CD4-positive, alpha-beta T cell treated with Interleukin-6 at 100 ng/mL for 8 hours (primary cell): ENCODE data around the gene BSN.

Source experiments
- DNase-seq: peaks from one replicate; pipeline ENCODE4 v3.0.0-alpha.2; 2020; ENCODE audit warnings: mixed read lengths, low spot score

The BSN gene

GRCh38 chr3:49629866-49630265, 75.6 kb downstream of the BSN start:
- DNase-seq: no peak

GRCh38 chr3:49630784-49631183, 76.5 kb downstream of the BSN start:
- DNase-seq: no peak

DNA sequence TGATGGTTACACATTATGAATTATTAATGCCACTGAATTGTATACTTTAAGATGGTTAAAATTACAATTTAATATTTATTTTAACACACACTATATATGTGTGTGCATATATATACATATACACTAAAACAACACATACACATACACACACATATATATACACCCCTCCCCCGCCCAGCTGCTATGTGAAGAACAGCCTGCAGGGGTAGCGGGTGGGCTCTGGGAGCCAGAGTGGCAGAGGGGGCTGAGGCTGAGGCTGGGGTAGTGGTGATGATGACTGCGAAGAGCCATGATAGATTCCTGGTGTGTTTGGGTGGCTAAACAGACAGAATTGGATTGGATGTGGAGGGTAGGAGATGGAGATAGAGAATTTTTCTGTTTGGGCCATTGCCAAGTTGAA, 80.5 kb downstream of the BSN start:
- DNase-seq: no peak

DNA sequence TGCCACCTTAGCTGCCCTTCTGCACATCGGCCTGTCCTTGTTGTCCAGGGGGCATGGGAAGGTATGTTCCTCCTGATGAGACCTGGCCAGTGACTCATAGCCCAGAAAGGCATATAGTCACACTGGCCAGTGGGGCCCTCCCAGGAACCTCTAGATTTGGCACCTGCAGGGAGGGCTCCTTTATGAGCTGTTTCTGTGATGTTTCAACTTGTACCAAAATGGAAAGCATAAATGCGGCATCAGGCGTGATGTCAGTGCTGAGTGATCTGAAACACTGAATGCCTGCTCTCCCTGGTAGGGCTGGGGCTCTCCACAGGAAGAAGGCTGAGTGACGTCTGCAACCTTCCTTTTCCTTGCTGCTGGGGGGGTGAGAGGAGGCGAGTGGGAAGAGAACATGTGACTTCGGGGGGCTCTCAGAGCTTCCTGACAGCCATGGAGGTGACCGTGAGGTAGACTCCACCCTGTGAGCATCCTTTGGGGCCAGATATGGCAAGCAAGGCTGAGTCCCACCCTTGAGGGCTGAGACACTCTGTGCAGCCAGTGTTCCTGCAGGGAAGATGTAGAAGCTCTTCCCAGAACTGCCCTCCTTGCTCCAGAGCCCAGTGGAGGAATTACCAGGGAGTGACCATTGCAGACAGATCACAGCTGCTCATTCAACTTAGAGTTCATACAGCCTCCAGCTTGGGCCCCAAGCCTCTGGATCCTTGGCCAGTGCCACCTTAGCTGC, 82.8 kb downstream of the BSN start:
- no peak for DNase-seq

- DNase-seq: no peak
These were observed 84.2 kb downstream of the BSN start for GRCh38 chr3:49638445-49638844.

GRCh38 chr3:49639551-49639950, 85.3 kb downstream of the BSN start:
- DNase-seq: no peak

- no peak for DNase-seq
These were observed 87.0 kb downstream of the BSN start for GRCh38 chr3:49641292-49641691.

DNA sequence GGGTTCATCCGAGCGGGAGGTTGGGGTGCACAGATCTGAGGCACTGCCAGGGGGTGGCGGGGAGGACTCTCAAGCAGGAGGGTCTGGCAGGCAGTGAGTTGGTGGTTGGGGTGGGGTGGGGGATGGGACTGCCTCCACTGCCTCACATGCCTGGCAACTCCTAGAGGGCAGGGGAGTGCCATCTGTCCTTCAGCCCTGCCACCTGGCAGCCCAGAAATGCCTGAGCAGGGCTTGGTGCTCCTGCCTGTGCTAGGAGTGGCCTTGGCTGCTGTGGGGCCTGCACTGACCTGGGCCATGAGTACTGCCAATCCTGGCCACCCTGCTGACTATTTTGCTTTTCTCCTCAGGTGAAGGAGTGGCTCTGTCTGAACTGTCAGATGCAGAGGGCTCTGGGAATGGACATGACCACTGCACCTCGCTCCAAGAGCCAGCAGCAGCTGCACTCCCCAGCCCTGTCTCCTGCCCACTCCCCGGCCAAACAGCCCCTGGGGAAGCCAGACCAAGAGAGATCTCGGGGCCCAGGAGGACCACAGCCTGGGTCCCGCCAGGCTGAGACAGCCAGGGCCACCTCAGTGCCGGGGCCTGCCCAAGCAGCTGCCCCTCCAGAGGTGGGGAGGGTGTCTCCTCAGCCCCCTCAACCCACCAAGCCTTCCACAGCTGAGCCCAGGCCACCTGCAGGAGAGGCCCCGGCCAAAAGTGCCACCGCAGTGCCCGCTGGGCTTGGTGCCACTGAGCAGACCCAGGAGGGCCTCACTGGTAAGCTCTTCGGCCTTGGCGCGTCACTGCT, 87.8 kb downstream of the BSN start:
- no peak for DNase-seq

- no peak for DNase-seq
These were observed 88.5 kb downstream of the BSN start for GRCh38 chr3:49642708-49643145.

DNA sequence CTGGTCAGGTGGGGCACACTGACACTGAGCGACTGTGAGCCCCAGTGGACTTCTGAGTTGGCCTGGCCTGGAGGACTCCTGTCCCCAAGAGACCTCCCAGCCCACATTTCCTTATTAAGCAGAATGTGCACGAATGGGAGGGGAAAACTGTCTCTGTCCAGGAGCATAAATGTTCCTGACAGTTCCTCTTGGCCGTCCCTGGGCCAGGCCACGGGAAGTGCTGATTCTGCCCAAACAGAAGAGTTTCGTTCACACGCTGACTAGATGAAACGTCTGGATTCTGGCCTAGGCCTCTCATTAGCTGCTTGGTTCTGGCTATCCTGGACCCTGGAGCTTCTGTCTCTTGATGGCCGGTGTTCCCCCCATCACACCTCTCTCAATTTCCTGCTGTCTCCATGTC, 90.4 kb downstream of the BSN start:
- no peak for DNase-seq

DNA sequence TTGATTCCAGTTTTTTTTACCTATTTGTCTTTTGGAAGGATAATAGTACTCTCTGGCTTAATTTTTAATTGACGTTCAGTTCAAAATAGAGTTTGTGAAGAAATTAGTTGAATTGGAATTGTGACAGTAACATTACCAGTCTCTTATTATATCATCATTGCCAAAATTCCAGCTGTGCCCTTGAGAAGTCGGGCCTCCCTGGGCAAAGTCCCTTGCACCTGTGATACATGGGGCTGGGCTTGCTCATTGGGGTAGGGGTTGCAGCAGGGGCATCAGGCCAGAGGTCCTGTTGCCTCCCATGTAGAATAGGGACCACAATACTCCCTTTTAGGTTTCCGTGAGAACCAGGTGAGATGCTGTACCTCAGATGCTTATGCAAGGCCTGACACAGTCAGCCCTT, 92.0 kb downstream of the BSN start:
- no peak for DNase-seq

DNA sequence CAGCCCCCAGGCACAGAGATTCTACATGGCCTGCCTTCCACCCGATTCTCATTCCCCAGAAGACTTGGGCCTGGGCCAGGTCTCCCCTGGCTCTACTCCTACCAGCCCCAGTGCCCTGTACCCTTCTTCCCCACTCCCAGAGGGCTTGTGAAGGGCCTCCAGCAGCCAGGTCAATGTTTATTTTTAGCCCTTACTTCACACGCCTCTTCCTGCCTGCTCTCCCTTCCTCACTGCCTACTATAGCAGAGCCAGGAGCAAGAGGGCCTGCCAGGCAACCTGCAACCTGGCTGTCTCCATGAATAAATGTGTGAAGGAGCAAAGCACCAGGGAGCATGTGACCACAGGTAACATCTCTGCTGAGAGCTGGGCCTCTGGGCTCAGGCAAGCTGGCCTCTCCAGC, 93.5 kb downstream of the BSN start:
- DNase-seq: no peak

GRCh38 chr3:49648354-49649019, 94.2 kb downstream of the BSN start:
- DNase-seq: no peak

DNA sequence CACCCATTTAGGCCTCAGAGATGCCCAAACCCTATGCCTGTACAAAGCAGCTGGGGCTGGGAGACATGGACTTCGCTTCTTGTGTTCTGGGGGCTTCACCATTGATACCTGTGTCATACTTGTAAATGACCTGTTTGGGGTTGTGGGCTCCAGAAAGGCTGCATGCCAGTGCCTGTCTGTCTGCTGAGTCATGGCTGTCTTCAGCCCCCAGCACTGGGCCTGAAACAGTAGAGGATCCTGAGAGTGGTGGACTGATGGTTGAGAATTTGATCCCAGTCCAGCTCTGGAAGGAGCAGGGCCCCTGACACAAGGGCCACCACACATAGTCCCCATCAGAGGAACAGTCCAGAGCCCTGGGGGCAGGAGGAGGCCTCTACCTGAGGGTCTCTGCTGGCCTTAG, 95.3 kb downstream of the BSN start:
- no peak for DNase-seq

- no peak for DNase-seq
These were observed 95.9 kb downstream of the BSN start for GRCh38 chr3:49650177-49650576.

- no peak for DNase-seq
These were observed 96.4 kb downstream of the BSN start for GRCh38 chr3:49650637-49651036.

DNA sequence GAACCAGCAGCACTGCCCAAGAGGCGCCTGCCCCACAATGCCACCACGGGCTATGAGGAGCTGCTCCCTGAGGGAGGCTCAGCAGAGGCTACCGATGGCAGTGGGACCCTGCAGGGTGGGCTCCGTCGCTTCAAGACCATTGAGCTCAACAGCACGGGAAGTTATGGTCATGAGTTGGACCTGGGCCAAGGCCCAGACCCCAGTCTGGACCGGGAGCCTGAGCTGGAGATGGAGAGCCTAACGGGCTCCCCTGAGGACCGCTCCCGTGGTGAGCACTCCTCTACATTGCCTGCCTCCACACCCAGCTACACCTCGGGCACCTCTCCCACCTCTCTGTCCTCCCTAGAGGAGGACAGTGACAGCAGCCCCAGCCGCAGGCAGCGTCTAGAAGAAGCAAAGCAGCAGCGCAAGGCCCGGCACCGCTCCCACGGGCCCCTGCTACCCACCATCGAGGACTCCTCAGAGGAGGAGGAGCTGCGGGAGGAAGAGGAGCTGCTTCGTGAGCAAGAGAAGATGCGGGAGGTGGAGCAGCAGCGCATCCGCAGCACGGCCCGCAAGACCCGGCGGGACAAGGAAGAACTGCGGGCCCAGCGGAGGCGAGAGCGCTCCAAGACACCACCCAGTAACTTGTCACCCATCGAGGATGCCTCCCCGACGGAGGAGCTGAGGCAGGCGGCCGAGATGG, 98.1 kb downstream of the BSN start:
- DNase-seq: no peak

DNA sequence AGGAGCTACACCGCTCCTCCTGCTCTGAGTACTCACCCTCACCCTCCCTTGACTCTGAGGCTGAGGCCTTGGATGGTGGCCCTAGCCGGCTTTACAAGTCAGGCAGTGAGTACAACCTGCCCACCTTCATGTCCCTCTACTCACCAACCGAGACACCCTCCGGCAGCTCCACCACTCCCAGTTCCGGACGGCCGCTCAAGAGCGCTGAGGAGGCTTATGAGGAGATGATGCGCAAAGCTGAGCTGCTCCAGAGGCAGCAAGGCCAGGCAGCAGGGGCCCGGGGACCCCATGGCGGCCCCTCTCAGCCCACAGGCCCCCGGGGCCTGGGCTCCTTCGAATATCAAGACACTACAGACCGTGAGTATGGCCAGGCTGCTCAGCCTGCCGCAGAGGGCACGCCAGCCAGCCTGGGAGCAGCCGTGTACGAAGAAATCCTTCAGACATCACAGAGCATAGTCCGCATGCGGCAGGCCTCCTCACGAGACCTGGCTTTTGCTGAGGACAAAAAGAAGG, 98.7 kb downstream of the BSN start:
- no peak for DNase-seq

DNA sequence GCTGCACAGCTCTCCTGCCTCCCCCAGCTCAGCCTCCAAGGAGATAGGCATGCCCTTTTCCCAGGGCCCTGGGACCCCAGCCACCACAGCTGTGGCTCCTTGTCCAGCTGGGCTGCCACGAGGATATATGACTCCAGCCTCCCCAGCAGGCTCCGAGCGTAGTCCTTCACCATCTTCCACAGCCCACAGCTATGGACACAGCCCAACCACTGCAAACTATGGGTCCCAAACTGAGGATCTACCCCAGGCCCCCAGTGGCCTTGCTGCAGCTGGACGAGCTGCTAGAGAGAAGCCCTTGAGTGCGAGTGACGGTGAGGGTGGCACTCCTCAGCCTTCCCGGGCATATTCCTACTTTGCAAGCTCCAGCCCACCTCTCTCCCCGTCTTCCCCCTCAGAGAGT, 99.3 kb downstream of the BSN start:
- DNase-seq: no peak

- DNase-seq: no peak
These were observed 100.0 kb downstream of the BSN start for GRCh38 chr3:49654176-49654825.

GRCh38 chr3:49654955-49655556, 100.8 kb downstream of the BSN start:
- DNase-seq: no peak
